ENCODE results near the gene LARGE1.

The LARGE1 gene

GRCh38 chr22:33584152-33584551 lies 336.1 kb downstream of the LARGE1 start:
- Histone ChIP-seq H3K4me3 (ENCODE audit: low read length, poor library complexity, severe bottlenecking) (no peak overlapping the region), H3F3A (ENCODE audit: low read depth) (no peaks in the 10 kb centered on the region), H3K4me1 (ENCODE audit: insufficient read depth, low read length, poor library complexity, severe bottlenecking) (no peaks in the 10 kb centered on the region), H3K27me3 (ENCODE audit: insufficient read depth, low read length, poor library complexity, severe bottlenecking) (no peaks in the 10 kb centered on the region), H3K9ac (ENCODE audit: low read depth, low read length, poor library complexity, severe bottlenecking) (no peak overlapping the region), H3K9me2 (replicated peaks; ENCODE audit: low read depth, low read length) (no peaks in the 10 kb centered on the region; the same call in 1 of the 2 replicates), H3K9me3 (ENCODE audit: insufficient read depth, low read depth, low read length) (no peaks in the 10 kb centered on the region; the same call in 1 of the 2 replicates), H3K36me3 (ENCODE audit: insufficient read depth, low read length) (no peaks in the 10 kb centered on the region), H3K79me2 (ENCODE audit: insufficient read depth, low read length) (no peaks in the 10 kb centered on the region), H4K20me1 (ENCODE audit: insufficient read depth, low read length, poor library complexity, severe bottlenecking) (no peaks in the 10 kb centered on the region), H3K4me2 (ENCODE audit: low read depth, low read length, poor library complexity, severe bottlenecking) (no peak overlapping the region), H2AFZ (ENCODE audit: low read length) (no peak overlapping the region)
- TF ChIP-seq EZH2phosphoT487 (IDR thresholded peaks at IDR 0.05; ENCODE audit: borderline replicate concordance) (no peak), CTCF (conservative IDR thresholded peaks at IDR 0.05; ENCODE audit: low read length) (no peak)

GRCh38 chr22:33582822-33583400 lies 337.4 kb downstream of the LARGE1 start:
- Histone ChIP-seq H3F3A (ENCODE audit: low read depth) (no peaks in the 10 kb centered on the region), H3K4me3 (ENCODE audit: low read length, poor library complexity, severe bottlenecking) (no peak overlapping the region), H3K9ac (ENCODE audit: low read depth, low read length, poor library complexity, severe bottlenecking) (no peak overlapping the region), H3K36me3 (ENCODE audit: insufficient read depth, low read length) (no peaks in the 10 kb centered on the region), H3K4me2 (ENCODE audit: low read depth, low read length, poor library complexity, severe bottlenecking) (no peak overlapping the region), H3K27me3 (ENCODE audit: insufficient read depth, low read length, poor library complexity, severe bottlenecking) (no peaks in the 10 kb centered on the region), H3K9me3 (ENCODE audit: insufficient read depth, low read depth, low read length) (no peaks in the 10 kb centered on the region; the same call in 1 of the 2 replicates), H3K79me2 (ENCODE audit: insufficient read depth, low read length) (no peaks in the 10 kb centered on the region), H2AFZ (ENCODE audit: low read length) (no peak overlapping the region), H3K4me1 (ENCODE audit: insufficient read depth, low read length, poor library complexity, severe bottlenecking) (no peaks in the 10 kb centered on the region), H3K9me2 (replicated peaks; ENCODE audit: low read depth, low read length) (no peaks in the 10 kb centered on the region; the same call in 1 of the 2 replicates), H4K20me1 (ENCODE audit: insufficient read depth, low read length, poor library complexity, severe bottlenecking) (no peaks in the 10 kb centered on the region)
- no peak for TF ChIP-seq CTCF (conservative IDR thresholded peaks at IDR 0.05; ENCODE audit: low read length)
- no peak for TF ChIP-seq EZH2phosphoT487 (IDR thresholded peaks at IDR 0.05; ENCODE audit: borderline replicate concordance)

- Histone ChIP-seq H3K27me3 (ENCODE audit: insufficient read depth, low read length, poor library complexity, severe bottlenecking) (no peaks in the 10 kb centered on the region), H3K9me3 (ENCODE audit: insufficient read depth, low read depth, low read length) (peaks cover 3% of the 10 kb centered on the region; the same call in 1 of the 2 replicates), H3K9ac (ENCODE audit: low read depth, low read length, poor library complexity, severe bottlenecking) (no peak overlapping the region), H4K20me1 (ENCODE audit: insufficient read depth, low read length, poor library complexity, severe bottlenecking) (no peaks in the 10 kb centered on the region), H3K79me2 (ENCODE audit: insufficient read depth, low read length) (no peaks in the 10 kb centered on the region), H3F3A (ENCODE audit: low read depth) (no peaks in the 10 kb centered on the region), H3K4me2 (ENCODE audit: low read depth, low read length, poor library complexity, severe bottlenecking) (no peak overlapping the region), H3K36me3 (ENCODE audit: insufficient read depth, low read length) (no peaks in the 10 kb centered on the region), H3K4me1 (ENCODE audit: insufficient read depth, low read length, poor library complexity, severe bottlenecking) (no peaks in the 10 kb centered on the region), H2AFZ (ENCODE audit: low read length) (no peak overlapping the region), H3K9me2 (replicated peaks; ENCODE audit: low read depth, low read length) (no peaks in the 10 kb centered on the region), H3K4me3 (ENCODE audit: low read length, poor library complexity, severe bottlenecking) (no peak overlapping the region)
- TF ChIP-seq CTCF (conservative IDR thresholded peaks at IDR 0.05; ENCODE audit: low read length) (no peak), EZH2phosphoT487 (IDR thresholded peaks at IDR 0.05; ENCODE audit: borderline replicate concordance) (no peak)
Observed at GRCh38 chr22:33580310-33580709, 340.0 kb downstream of the LARGE1 start.
